GM19351 (cell line): ENCODE measurements around the gene FRY.

Experiments
- ATAC-seq: cut with Tn5 transposase; IDR thresholded peaks from one replicate; pipeline ENCODE4 v1.9.1; 2021; ENCODE audit warnings: mild to moderate bottlenecking, moderate library complexity; ENCODE audit not compliant: unreplicated experiment

Gene FRY

GRCh38 chr13:32079587-32079986, 48.0 kb downstream of the FRY start:
- ATAC-seq: no peak

GRCh38 chr13:32080328-32080744, 48.8 kb downstream of the FRY start:
- no peak for ATAC-seq

- ATAC-seq: no peak
These were observed 50.0 kb downstream of the FRY start for GRCh38 chr13:32081591-32081990.

- ATAC-seq: no peak
These were observed 54.8 kb downstream of the FRY start for GRCh38 chr13:32086366-32086765.

GRCh38 chr13:32086791-32087441, 55.3 kb downstream of the FRY start:
- ATAC-seq: no peak

- ATAC-seq: no peak
These were observed 56.6 kb downstream of the FRY start for GRCh38 chr13:32087955-32088747.

- no peak for ATAC-seq
These were observed 60.9 kb downstream of the FRY start for GRCh38 chr13:32092496-32092895.

GRCh38 chr13:32093006-32093405, 61.4 kb downstream of the FRY start:
- no peak for ATAC-seq

- no peak for ATAC-seq
These were observed 66.7 kb downstream of the FRY start for GRCh38 chr13:32098272-32098671.

- no peak for ATAC-seq
These were observed 74.2 kb downstream of the FRY start for GRCh38 chr13:32105653-32106313.

GRCh38 chr13:32107474-32107873, 75.9 kb downstream of the FRY start:
- no peak for ATAC-seq

GRCh38 chr13:32107973-32108372, 76.4 kb downstream of the FRY start:
- no peak for ATAC-seq

- no peak for ATAC-seq
These were observed 82.0 kb downstream of the FRY start for GRCh38 chr13:32113532-32113931.

GRCh38 chr13:32114284-32114950, 82.8 kb downstream of the FRY start:
- no peak for ATAC-seq

GRCh38 chr13:32115066-32115465, 83.5 kb downstream of the FRY start:
- ATAC-seq: no peak

- no peak for ATAC-seq
These were observed 84.6 kb downstream of the FRY start for GRCh38 chr13:32116210-32116609.

GRCh38 chr13:32117001-32117400, 85.4 kb downstream of the FRY start:
- ATAC-seq: no peak

- ATAC-seq: no peak
These were observed 86.1 kb downstream of the FRY start for GRCh38 chr13:32117701-32118100.

- ATAC-seq: no peak
These were observed 89.7 kb downstream of the FRY start for GRCh38 chr13:32121316-32121715.

GRCh38 chr13:32124743-32125142, 93.2 kb downstream of the FRY start:
- ATAC-seq: no peak

- ATAC-seq: no peak
These were observed 93.7 kb downstream of the FRY start for GRCh38 chr13:32125221-32125689.
